GM23338 (cell line): ENCODE results near the gene NUDT15. TPM values are rescaled to one million over a fixed set of nuclear protein-coding genes. Genes with fewer than 3 reads are reported as not detected.

ENCODE experiments used
- ATAC-seq: fragments of 200-7000 bp; cut with Tn5 transposase; 3 replicates; pipeline ENCODE4 v1.9.1; 2020
- DNase-seq: peaks from one replicate; pipeline ENCODE4 v3.0.0-alpha.2; 2015; ENCODE audit warnings: low spot score
- H2AFZ ChIP-seq: fragments of 200-600 bp; sonication (generic); 2 replicates; pipeline ENCODE4 v1.8.0; 2016; ENCODE audit warnings: antibody characterized with exemption, mild to moderate bottlenecking, moderate library complexity
- H3F3A ChIP-seq: fragments of 200-600 bp; sonication (generic); replicated peaks from 2 replicates; pipeline ENCODE4 v1.8.0; 2017; ENCODE audit warnings: antibody characterized with exemption, mixed run types, low read depth
- H3K27ac ChIP-seq: fragments of 200-600 bp; sonication (generic); 2 replicates; pipeline ENCODE4 v1.6.1; 2016; ENCODE audit warnings: low read depth
- H3K27me3 ChIP-seq: fragments of 200-600 bp; sonication (generic); 2 replicates; pipeline ENCODE4 v1.8.0; 2016; ENCODE audit warnings: mild to moderate bottlenecking, mixed run types, moderate library complexity; ENCODE audit not compliant: insufficient read depth
- H3K36me3 ChIP-seq: fragments of 200-600 bp; sonication (generic); 2 replicates; pipeline ENCODE4 v1.8.0; 2016; ENCODE audit warnings: mild to moderate bottlenecking; ENCODE audit not compliant: insufficient read depth
- H3K4me1 ChIP-seq: fragments of 200-600 bp; sonication (generic); 2 replicates; pipeline ENCODE4 v1.8.0; 2016; ENCODE audit warnings: mild to moderate bottlenecking, moderate library complexity; ENCODE audit not compliant: insufficient read depth
- H3K4me2 ChIP-seq: fragments of 200-600 bp; sonication (generic); 2 replicates; pipeline ENCODE4 v1.7.1; 2017; ENCODE audit warnings: mixed run types
- H3K4me3 ChIP-seq: fragments of 200-600 bp; sonication (generic); 2 replicates; pipeline ENCODE4 v1.6.1; 2016; ENCODE audit warnings: mixed run types
- H3K79me2 ChIP-seq: fragments of 200-600 bp; sonication (generic); replicated peaks from 2 replicates; pipeline ENCODE4 v1.8.0; 2017; ENCODE audit warnings: mild to moderate bottlenecking; ENCODE audit not compliant: insufficient read depth
- H3K9me2 ChIP-seq: fragments of 200-600 bp; sonication (generic); 2 replicates; pipeline ENCODE4 v1.8.0; 2017; ENCODE audit not compliant: insufficient read depth
- H4K20me1 ChIP-seq: fragments of 200-600 bp; sonication (generic); replicated peaks from 2 replicates; pipeline ENCODE4 v1.8.0; 2017; ENCODE audit warnings: mild to moderate bottlenecking; ENCODE audit not compliant: insufficient read depth
- H3K27ac Mint-ChIP-seq: 2 replicates; pipeline ENCODE4 v1.8.0; 2020; ENCODE audit warnings: inconsistent platforms, mild to moderate bottlenecking, moderate library complexity, mixed read lengths
- H3K27me3 Mint-ChIP-seq: 3 replicates; pipeline ENCODE4 v1.8.0; 2022; ENCODE audit warnings: low read depth, mild to moderate bottlenecking, moderate library complexity, mixed read lengths, inconsistent platforms; ENCODE audit not compliant: insufficient read depth, poor library complexity
- H3K36me3 Mint-ChIP-seq: 3 replicates; pipeline ENCODE4 v1.8.0; 2021; ENCODE audit warnings: low read depth, mild to moderate bottlenecking, inconsistent platforms, moderate library complexity, mixed read lengths
- H3K4me1 Mint-ChIP-seq: 3 replicates; pipeline ENCODE4 v1.8.0; 2020; ENCODE audit warnings: mild to moderate bottlenecking, inconsistent platforms, mixed read lengths
- H3K4me3 Mint-ChIP-seq: 3 replicates; pipeline ENCODE4 v1.8.0; 2021; ENCODE audit warnings: moderate library complexity, mild to moderate bottlenecking, inconsistent platforms, mixed read lengths
- H3K9me3 Mint-ChIP-seq: 3 replicates; pipeline ENCODE4 v1.8.0; 2020; ENCODE audit warnings: moderate library complexity, mild to moderate bottlenecking, inconsistent platforms, mixed read lengths
- CREB1 ChIP-seq: fragments of 250-450 bp; sonication (Bioruptor Pico); IDR thresholded peaks from 2 replicates; pipeline ENCODE4 v1.5.0; 2020; ENCODE audit warnings: low read depth, mild to moderate bottlenecking, moderate library complexity
- EZH2 ChIP-seq: fragments of 200-600 bp; sonication (generic); IDR thresholded peaks from one replicate; pipeline ENCODE4 v1.8.0; 2017; ENCODE audit warnings: antibody characterized with exemption, mild to moderate bottlenecking, low read depth; ENCODE audit not compliant: unreplicated experiment
- POLR2AphosphoS5 ChIP-seq: IDR thresholded peaks from 2 replicates; pipeline ENCODE4 v1.6.1; 2016; ENCODE audit warnings: antibody characterized with exemption, low read depth
- STAT1 ChIP-seq: IDR thresholded peaks from one replicate; pipeline ENCODE4 v1.6.1; 2016; ENCODE audit warnings: antibody characterized with exemption; ENCODE audit not compliant: unreplicated experiment
- ZNF114 ChIP-seq: fragments of 250-450 bp; sonication (Bioruptor Pico); IDR thresholded peaks from 2 replicates; pipeline ENCODE4 v1.5.0; 2020; ENCODE audit warnings: mild to moderate bottlenecking, moderate library complexity
- ZNF331 ChIP-seq: fragments of 250-450 bp; sonication (Bioruptor Pico); IDR thresholded peaks from 2 replicates; pipeline ENCODE4 v1.5.0; 2020; ENCODE audit warnings: low read depth, mild to moderate bottlenecking, moderate library complexity
- polyA plus RNA-seq: library from polyadenylated mRNA; unstranded; fragments of >200 nt; fragmentation: Nextera tagmentation; extraction: Ambion mirVana; gene quantifications from 2 replicates; pipeline ENCODE4 v1.2.1, GENCODE V29; 2016
- total RNA-seq: library from RNA; depleted of rRNA; stranded (reverse); fragments of >200 nt; shearing (Covaris generic); gene quantifications from 2 replicates; pipeline ENCODE4 v1.2.3, GENCODE V29; 2014
- TF ChIP-seq, protein P1 (sequence below): fragments of 250-450 bp; sonication (Bioruptor Pico); IDR thresholded peaks from 2 replicates; pipeline ENCODE4 v1.5.0; 2020; ENCODE audit warnings: mild to moderate bottlenecking, moderate library complexity
- TF ChIP-seq, protein P2 (sequence below): IDR thresholded peaks from one replicate; pipeline ENCODE4 v1.6.1; 2018; ENCODE audit warnings: antibody characterized with exemption; ENCODE audit not compliant: unreplicated experiment
- TF ChIP-seq, protein P3 (sequence below): IDR thresholded peaks from 2 replicates; pipeline ENCODE4 v1.6.1; 2016; ENCODE audit warnings: antibody characterized with exemption

Gene NUDT15
- total and polyA plus RNA-seq, 2 experiments from 2014 or later: 59.3 TPM

GRCh38 chr13:48040049-48040448 is 2.5 kb downstream of the NUDT15 start (continued):
- TF ChIP-seq, protein P1, sequence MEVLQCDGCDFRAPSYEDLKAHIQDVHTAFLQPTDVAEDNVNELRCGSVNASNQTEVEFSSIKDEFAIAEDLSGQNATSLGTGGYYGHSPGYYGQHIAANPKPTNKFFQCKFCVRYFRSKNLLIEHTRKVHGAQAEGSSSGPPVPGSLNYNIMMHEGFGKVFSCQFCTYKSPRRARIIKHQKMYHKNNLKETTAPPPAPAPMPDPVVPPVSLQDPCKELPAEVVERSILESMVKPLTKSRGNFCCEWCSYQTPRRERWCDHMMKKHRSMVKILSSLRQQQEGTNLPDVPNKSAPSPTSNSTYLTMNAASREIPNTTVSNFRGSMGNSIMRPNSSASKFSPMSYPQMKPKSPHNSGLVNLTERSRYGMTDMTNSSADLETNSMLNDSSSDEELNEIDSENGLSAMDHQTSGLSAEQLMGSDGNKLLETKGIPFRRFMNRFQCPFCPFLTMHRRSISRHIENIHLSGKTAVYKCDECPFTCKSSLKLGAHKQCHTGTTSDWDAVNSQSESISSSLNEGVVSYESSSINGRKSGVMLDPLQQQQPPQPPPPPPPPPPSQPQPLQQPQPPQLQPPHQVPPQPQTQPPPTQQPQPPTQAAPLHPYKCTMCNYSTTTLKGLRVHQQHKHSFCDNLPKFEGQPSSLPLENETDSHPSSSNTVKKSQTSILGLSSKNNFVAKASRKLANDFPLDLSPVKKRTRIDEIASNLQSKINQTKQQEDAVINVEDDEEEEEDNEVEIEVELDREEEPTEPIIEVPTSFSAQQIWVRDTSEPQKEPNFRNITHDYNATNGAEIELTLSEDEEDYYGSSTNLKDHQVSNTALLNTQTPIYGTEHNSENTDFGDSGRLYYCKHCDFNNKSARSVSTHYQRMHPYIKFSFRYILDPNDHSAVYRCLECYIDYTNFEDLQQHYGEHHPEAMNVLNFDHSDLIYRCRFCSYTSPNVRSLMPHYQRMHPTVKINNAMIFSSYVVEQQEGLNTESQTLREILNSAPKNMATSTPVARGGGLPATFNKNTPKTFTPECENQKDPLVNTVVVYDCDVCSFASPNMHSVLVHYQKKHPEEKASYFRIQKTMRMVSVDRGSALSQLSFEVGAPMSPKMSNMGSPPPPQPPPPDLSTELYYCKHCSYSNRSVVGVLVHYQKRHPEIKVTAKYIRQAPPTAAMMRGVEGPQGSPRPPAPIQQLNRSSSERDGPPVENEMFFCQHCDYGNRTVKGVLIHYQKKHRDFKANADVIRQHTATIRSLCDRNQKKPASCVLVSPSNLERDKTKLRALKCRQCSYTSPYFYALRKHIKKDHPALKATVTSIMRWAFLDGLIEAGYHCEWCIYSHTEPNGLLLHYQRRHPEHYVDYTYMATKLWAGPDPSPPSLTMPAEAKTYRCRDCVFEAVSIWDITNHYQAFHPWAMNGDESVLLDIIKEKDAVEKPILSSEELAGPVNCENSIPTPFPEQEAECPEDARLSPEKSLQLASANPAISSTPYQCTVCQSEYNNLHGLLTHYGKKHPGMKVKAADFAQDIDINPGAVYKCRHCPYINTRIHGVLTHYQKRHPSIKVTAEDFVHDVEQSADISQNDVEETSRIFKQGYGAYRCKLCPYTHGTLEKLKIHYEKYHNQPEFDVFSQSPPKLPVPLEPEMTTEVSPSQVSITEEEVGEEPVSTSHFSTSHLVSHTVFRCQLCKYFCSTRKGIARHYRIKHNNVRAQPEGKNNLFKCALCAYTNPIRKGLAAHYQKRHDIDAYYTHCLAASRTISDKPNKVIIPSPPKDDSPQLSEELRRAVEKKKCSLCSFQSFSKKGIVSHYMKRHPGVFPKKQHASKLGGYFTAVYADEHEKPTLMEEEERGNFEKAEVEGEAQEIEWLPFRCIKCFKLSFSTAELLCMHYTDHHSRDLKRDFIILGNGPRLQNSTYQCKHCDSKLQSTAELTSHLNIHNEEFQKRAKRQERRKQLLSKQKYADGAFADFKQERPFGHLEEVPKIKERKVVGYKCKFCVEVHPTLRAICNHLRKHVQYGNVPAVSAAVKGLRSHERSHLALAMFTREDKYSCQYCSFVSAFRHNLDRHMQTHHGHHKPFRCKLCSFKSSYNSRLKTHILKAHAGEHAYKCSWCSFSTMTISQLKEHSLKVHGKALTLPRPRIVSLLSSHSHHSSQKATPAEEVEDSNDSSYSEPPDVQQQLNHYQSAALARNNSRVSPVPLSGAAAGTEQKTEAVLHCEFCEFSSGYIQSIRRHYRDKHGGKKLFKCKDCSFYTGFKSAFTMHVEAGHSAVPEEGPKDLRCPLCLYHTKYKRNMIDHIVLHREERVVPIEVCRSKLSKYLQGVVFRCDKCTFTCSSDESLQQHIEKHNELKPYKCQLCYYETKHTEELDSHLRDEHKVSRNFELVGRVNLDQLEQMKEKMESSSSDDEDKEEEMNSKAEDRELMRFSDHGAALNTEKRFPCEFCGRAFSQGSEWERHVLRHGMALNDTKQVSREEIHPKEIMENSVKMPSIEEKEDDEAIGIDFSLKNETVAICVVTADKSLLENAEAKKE (CRISPR knock-in tag): no peak
- TF ChIP-seq, protein P2, sequence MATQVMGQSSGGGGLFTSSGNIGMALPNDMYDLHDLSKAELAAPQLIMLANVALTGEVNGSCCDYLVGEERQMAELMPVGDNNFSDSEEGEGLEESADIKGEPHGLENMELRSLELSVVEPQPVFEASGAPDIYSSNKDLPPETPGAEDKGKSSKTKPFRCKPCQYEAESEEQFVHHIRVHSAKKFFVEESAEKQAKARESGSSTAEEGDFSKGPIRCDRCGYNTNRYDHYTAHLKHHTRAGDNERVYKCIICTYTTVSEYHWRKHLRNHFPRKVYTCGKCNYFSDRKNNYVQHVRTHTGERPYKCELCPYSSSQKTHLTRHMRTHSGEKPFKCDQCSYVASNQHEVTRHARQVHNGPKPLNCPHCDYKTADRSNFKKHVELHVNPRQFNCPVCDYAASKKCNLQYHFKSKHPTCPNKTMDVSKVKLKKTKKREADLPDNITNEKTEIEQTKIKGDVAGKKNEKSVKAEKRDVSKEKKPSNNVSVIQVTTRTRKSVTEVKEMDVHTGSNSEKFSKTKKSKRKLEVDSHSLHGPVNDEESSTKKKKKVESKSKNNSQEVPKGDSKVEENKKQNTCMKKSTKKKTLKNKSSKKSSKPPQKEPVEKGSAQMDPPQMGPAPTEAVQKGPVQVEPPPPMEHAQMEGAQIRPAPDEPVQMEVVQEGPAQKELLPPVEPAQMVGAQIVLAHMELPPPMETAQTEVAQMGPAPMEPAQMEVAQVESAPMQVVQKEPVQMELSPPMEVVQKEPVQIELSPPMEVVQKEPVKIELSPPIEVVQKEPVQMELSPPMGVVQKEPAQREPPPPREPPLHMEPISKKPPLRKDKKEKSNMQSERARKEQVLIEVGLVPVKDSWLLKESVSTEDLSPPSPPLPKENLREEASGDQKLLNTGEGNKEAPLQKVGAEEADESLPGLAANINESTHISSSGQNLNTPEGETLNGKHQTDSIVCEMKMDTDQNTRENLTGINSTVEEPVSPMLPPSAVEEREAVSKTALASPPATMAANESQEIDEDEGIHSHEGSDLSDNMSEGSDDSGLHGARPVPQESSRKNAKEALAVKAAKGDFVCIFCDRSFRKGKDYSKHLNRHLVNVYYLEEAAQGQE: no peak

DNA sequence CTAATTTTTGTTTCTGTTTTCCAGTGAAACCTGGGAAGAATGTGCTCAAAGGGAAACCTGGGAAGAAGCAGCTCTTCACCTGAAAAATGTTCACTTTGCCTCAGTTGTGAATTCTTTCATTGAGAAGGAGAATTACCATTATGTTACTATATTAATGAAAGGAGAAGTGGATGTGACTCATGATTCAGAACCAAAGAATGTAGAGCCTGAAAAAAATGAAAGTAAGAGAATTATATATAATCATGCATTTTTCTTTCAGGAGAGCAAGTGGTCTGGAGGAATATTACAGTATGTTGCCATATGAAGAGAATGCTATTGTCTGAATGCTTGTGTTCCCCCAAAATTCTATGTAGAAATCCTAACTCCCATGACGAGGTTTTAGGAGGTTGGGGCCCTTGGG is 3.4 kb downstream of the NUDT15 start:
- Histone ChIP-seq H3F3A (0 out of 2 replicates have a peak, but pooled peaks cover 2% of the 10 kb centered on the region), H3K79me2 (peaks cover 27% of the 10 kb centered on the region), H3K4me2 (no peak overlapping the region), H3K4me3 (no peak overlapping the region), H2AFZ (no peak overlapping the region), H3K9me2 (no peaks in the 10 kb centered on the region), H3K4me1 (peaks cover 15% of the 10 kb centered on the region), H3K27ac (no peak overlapping the region), H3K27me3 (no peaks in the 10 kb centered on the region), H4K20me1 (no peaks in the 10 kb centered on the region), H3K36me3 (0 out of 2 replicates have a peak, but pooled peaks cover 5% of the 10 kb centered on the region)
- no peaks in the 10 kb centered on the region; the same call in 2 of the 3 replicates for H3K9me3 Mint-ChIP-seq
- DNase-seq (no peak), ATAC-seq (no peak)
- peaks cover 39% of the 10 kb centered on the region for H3K36me3 Mint-ChIP-seq
- peaks cover 14% of the 10 kb centered on the region for H3K27me3 Mint-ChIP-seq
- H3K4me3 Mint-ChIP-seq: no peak overlapping the region
- H3K4me1 Mint-ChIP-seq: peaks cover 18% of the 10 kb centered on the region
- no peak overlapping the region for H3K27ac Mint-ChIP-seq
- TF ChIP-seq EZH2: no peak
- TF ChIP-seq, protein P2: no peak
- no peak for TF ChIP-seq POLR2AphosphoS5
- no peak for TF ChIP-seq CREB1 (CRISPR knock-in tag)
- no peak for TF ChIP-seq STAT1
- TF ChIP-seq ZNF331 (CRISPR knock-in tag): no peak
- TF ChIP-seq, protein P3, sequence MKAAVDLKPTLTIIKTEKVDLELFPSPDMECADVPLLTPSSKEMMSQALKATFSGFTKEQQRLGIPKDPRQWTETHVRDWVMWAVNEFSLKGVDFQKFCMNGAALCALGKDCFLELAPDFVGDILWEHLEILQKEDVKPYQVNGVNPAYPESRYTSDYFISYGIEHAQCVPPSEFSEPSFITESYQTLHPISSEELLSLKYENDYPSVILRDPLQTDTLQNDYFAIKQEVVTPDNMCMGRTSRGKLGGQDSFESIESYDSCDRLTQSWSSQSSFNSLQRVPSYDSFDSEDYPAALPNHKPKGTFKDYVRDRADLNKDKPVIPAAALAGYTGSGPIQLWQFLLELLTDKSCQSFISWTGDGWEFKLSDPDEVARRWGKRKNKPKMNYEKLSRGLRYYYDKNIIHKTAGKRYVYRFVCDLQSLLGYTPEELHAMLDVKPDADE: no peak
- TF ChIP-seq ZNF114: no peak
